Measurements from ENCODE around the gene KCNK13.

Gene KCNK13

GRCh38 chr14:90115780-90116179 is 54.0 kb downstream of the KCNK13 start:
- no peak overlapping the region for H3K4me3 ChIP-seq (ENCODE audit: insufficient read depth, low read depth, low read length, poor library complexity, severe bottlenecking)
- no peaks in the 10 kb centered on the region for H3K27me3 ChIP-seq (replicated peaks; ENCODE audit: control insufficient read depth, insufficient read depth, low read length, poor library complexity, severe bottlenecking)
- no peaks in the 10 kb centered on the region for H3K4me1 ChIP-seq (ENCODE audit: control insufficient read depth, insufficient read depth, low read length, poor library complexity, severe bottlenecking)
- no peak overlapping the region for H3K27ac ChIP-seq (ENCODE audit: insufficient read depth, low read length, poor library complexity, severe bottlenecking)
- no peaks in the 10 kb centered on the region for H3K9me3 ChIP-seq (ENCODE audit: control insufficient read depth, low read length)
- no peak for DNase-seq
- H3K36me3 ChIP-seq (ENCODE audit: control insufficient read depth, insufficient read depth, low read length), result no peaks in the 10 kb centered on the region

GRCh38 chr14:90116444-90116843 is 54.6 kb downstream of the KCNK13 start:
- H3K27me3 ChIP-seq (replicated peaks; ENCODE audit: control insufficient read depth, insufficient read depth, low read length, poor library complexity, severe bottlenecking), result no peaks in the 10 kb centered on the region
- H3K9me3 ChIP-seq (ENCODE audit: control insufficient read depth, low read length), result no peaks in the 10 kb centered on the region
- H3K4me1 ChIP-seq (ENCODE audit: control insufficient read depth, insufficient read depth, low read length, poor library complexity, severe bottlenecking), result no peaks in the 10 kb centered on the region
- H3K36me3 ChIP-seq (ENCODE audit: control insufficient read depth, insufficient read depth, low read length), result no peaks in the 10 kb centered on the region
- no peak overlapping the region for H3K4me3 ChIP-seq (ENCODE audit: insufficient read depth, low read depth, low read length, poor library complexity, severe bottlenecking)
- H3K27ac ChIP-seq (ENCODE audit: insufficient read depth, low read length, poor library complexity, severe bottlenecking), result no peak overlapping the region
- DNase-seq, result no peak

GRCh38 chr14:90118027-90118426 is 56.2 kb downstream of the KCNK13 start:
- Histone ChIP-seq H3K4me1 (ENCODE audit: control insufficient read depth, insufficient read depth, low read length, poor library complexity, severe bottlenecking) (no peaks in the 10 kb centered on the region), H3K36me3 (ENCODE audit: control insufficient read depth, insufficient read depth, low read length) (no peaks in the 10 kb centered on the region), H3K9me3 (ENCODE audit: control insufficient read depth, low read length) (no peaks in the 10 kb centered on the region), H3K27me3 (replicated peaks; ENCODE audit: control insufficient read depth, insufficient read depth, low read length, poor library complexity, severe bottlenecking) (no peaks in the 10 kb centered on the region), H3K27ac (ENCODE audit: insufficient read depth, low read length, poor library complexity, severe bottlenecking) (no peak overlapping the region), H3K4me3 (ENCODE audit: insufficient read depth, low read depth, low read length, poor library complexity, severe bottlenecking) (no peak overlapping the region)
- DNase-seq, result no peak

GRCh38 chr14:90126260-90126659 is 64.5 kb downstream of the KCNK13 start:
- no peaks in the 10 kb centered on the region for H3K36me3 ChIP-seq (ENCODE audit: control insufficient read depth, insufficient read depth, low read length)
- no peaks in the 10 kb centered on the region for H3K27me3 ChIP-seq (replicated peaks; ENCODE audit: control insufficient read depth, insufficient read depth, low read length, poor library complexity, severe bottlenecking)
- no peak for DNase-seq
- H3K27ac ChIP-seq (ENCODE audit: insufficient read depth, low read length, poor library complexity, severe bottlenecking), result no peak overlapping the region
- no peaks in the 10 kb centered on the region for H3K4me1 ChIP-seq (ENCODE audit: control insufficient read depth, insufficient read depth, low read length, poor library complexity, severe bottlenecking)
- no peaks in the 10 kb centered on the region for H3K9me3 ChIP-seq (ENCODE audit: control insufficient read depth, low read length)
- H3K4me3 ChIP-seq (ENCODE audit: insufficient read depth, low read depth, low read length, poor library complexity, severe bottlenecking), result no peak overlapping the region

DNA sequence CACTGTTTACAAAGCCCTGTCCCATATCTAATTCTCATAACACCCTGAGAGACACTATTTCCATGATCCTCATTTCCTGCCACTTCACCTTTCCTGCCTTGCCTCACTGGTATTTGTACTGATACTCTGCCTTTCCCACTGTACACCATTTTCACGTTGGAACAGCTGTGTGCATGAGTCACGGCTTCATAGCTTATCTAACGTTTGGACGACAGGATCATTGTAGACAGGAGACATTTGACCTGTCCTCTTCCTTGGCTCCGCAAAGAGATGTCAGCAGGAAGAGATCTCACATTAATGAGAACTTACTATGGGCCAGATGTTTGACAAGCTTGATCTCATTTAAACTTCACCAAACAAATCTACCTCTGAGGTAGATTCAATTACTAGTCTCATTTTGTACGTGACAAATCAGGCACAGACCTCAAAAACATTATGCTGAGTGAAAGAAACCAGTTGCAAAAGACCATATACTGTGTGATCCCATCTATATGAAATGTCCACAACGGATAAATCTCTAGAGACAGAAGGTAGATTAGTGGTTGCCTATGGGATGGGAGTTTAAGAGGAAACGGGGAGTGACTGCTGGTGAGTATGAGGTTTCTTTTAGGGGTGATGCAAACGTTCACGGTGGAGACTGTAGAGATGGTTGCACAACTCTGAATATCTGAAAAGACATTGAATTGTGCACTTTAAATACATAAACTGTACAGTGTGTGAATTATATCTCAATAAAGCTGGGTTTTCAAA is 71.2 kb downstream of the KCNK13 start:
- DNase-seq, result no peak
- H3K9me3 ChIP-seq (ENCODE audit: control insufficient read depth, low read length), result no peaks in the 10 kb centered on the region
- H3K27me3 ChIP-seq (replicated peaks; ENCODE audit: control insufficient read depth, insufficient read depth, low read length, poor library complexity, severe bottlenecking), result no peaks in the 10 kb centered on the region
- H3K36me3 ChIP-seq (ENCODE audit: control insufficient read depth, insufficient read depth, low read length), result no peaks in the 10 kb centered on the region
- no peak overlapping the region for H3K4me3 ChIP-seq (ENCODE audit: insufficient read depth, low read depth, low read length, poor library complexity, severe bottlenecking)
- H3K4me1 ChIP-seq (ENCODE audit: control insufficient read depth, insufficient read depth, low read length, poor library complexity, severe bottlenecking), result no peaks in the 10 kb centered on the region
- H3K27ac ChIP-seq (ENCODE audit: insufficient read depth, low read length, poor library complexity, severe bottlenecking), result no peak overlapping the region

- no peak overlapping the region for H3K4me3 ChIP-seq (ENCODE audit: insufficient read depth, low read depth, low read length, poor library complexity, severe bottlenecking)
- H3K27me3 ChIP-seq (replicated peaks; ENCODE audit: control insufficient read depth, insufficient read depth, low read length, poor library complexity, severe bottlenecking), result no peaks in the 10 kb centered on the region
- H3K27ac ChIP-seq (ENCODE audit: insufficient read depth, low read length, poor library complexity, severe bottlenecking), result no peak overlapping the region
- no peak for DNase-seq
- H3K36me3 ChIP-seq (ENCODE audit: control insufficient read depth, insufficient read depth, low read length), result no peaks in the 10 kb centered on the region
- H3K9me3 ChIP-seq (ENCODE audit: control insufficient read depth, low read length), result no peaks in the 10 kb centered on the region
- no peaks in the 10 kb centered on the region for H3K4me1 ChIP-seq (ENCODE audit: control insufficient read depth, insufficient read depth, low read length, poor library complexity, severe bottlenecking)
Observed at GRCh38 chr14:90136904-90137303, 75.1 kb downstream of the KCNK13 start.

- DNase-seq, result no peak
- Histone ChIP-seq H3K4me1 (ENCODE audit: control insufficient read depth, insufficient read depth, low read length, poor library complexity, severe bottlenecking) (no peaks in the 10 kb centered on the region), H3K36me3 (ENCODE audit: control insufficient read depth, insufficient read depth, low read length) (no peaks in the 10 kb centered on the region), H3K27me3 (replicated peaks; ENCODE audit: control insufficient read depth, insufficient read depth, low read length, poor library complexity, severe bottlenecking) (no peaks in the 10 kb centered on the region), H3K4me3 (ENCODE audit: insufficient read depth, low read depth, low read length, poor library complexity, severe bottlenecking) (no peak overlapping the region), H3K27ac (ENCODE audit: insufficient read depth, low read length, poor library complexity, severe bottlenecking) (no peak overlapping the region), H3K9me3 (ENCODE audit: control insufficient read depth, low read length) (no peaks in the 10 kb centered on the region)
Observed at GRCh38 chr14:90137807-90138206, 76.0 kb downstream of the KCNK13 start.

- Histone ChIP-seq H3K4me1 (ENCODE audit: control insufficient read depth, insufficient read depth, low read length, poor library complexity, severe bottlenecking) (no peaks in the 10 kb centered on the region), H3K27ac (ENCODE audit: insufficient read depth, low read length, poor library complexity, severe bottlenecking) (no peak overlapping the region), H3K4me3 (ENCODE audit: insufficient read depth, low read depth, low read length, poor library complexity, severe bottlenecking) (no peak overlapping the region), H3K9me3 (ENCODE audit: control insufficient read depth, low read length) (no peaks in the 10 kb centered on the region), H3K36me3 (ENCODE audit: control insufficient read depth, insufficient read depth, low read length) (no peaks in the 10 kb centered on the region), H3K27me3 (replicated peaks; ENCODE audit: control insufficient read depth, insufficient read depth, low read length, poor library complexity, severe bottlenecking) (no peaks in the 10 kb centered on the region)
- no peak for DNase-seq
Observed at GRCh38 chr14:90139199-90139598, 77.4 kb downstream of the KCNK13 start.

GRCh38 chr14:90140298-90140955 is 78.6 kb downstream of the KCNK13 start:
- H3K9me3 ChIP-seq (ENCODE audit: control insufficient read depth, low read length), result no peaks in the 10 kb centered on the region
- no peaks in the 10 kb centered on the region for H3K4me1 ChIP-seq (ENCODE audit: control insufficient read depth, insufficient read depth, low read length, poor library complexity, severe bottlenecking)
- no peak overlapping the region for H3K4me3 ChIP-seq (ENCODE audit: insufficient read depth, low read depth, low read length, poor library complexity, severe bottlenecking)
- no peak for DNase-seq
- H3K27me3 ChIP-seq (replicated peaks; ENCODE audit: control insufficient read depth, insufficient read depth, low read length, poor library complexity, severe bottlenecking), result no peaks in the 10 kb centered on the region
- H3K27ac ChIP-seq (ENCODE audit: insufficient read depth, low read length, poor library complexity, severe bottlenecking), result no peak overlapping the region
- no peaks in the 10 kb centered on the region for H3K36me3 ChIP-seq (ENCODE audit: control insufficient read depth, insufficient read depth, low read length)

DNA sequence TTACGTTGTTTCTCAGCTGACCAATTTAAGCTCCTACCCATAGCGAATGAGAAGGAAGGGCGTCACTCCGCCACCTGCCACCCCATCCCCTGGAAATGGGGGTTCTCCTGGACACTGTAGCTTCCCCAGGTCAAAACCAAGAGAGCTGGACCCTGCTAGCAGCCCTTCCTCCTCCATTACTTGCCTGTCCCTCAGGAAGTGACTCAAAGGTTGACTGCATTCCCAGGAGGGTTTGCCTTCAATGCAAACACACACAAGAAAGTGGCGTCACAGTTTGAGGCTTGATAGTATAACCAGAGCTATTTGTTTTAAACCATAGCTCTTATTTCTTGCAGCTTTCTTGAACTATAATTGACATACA is 79.1 kb downstream of the KCNK13 start:
- DNase-seq, result no peak
- Histone ChIP-seq H3K27ac (ENCODE audit: insufficient read depth, low read length, poor library complexity, severe bottlenecking) (no peak overlapping the region), H3K9me3 (ENCODE audit: control insufficient read depth, low read length) (no peaks in the 10 kb centered on the region), H3K36me3 (ENCODE audit: control insufficient read depth, insufficient read depth, low read length) (no peaks in the 10 kb centered on the region), H3K27me3 (replicated peaks; ENCODE audit: control insufficient read depth, insufficient read depth, low read length, poor library complexity, severe bottlenecking) (no peaks in the 10 kb centered on the region), H3K4me3 (ENCODE audit: insufficient read depth, low read depth, low read length, poor library complexity, severe bottlenecking) (no peak overlapping the region), H3K4me1 (ENCODE audit: control insufficient read depth, insufficient read depth, low read length, poor library complexity, severe bottlenecking) (no peaks in the 10 kb centered on the region)
